Ovary (tissue), 3 donors: Measurements from ENCODE around the gene NAXD.

ENCODE experiments used
- POLR2A ChIP-seq: fragments of 450-650 bp; IDR thresholded peaks from one replicate; pipeline ENCODE4 v1.6.1; 2017; ENCODE audit warnings: antibody characterized with exemption, mild to moderate bottlenecking, moderate library complexity
- TF ChIP-seq, protein P1 (sequence below), 3 donors: fragments of 450-650 bp in 2 of 3; fragments of 200-600 bp in 1 of 3; IDR thresholded peaks; one replicate each; pipeline versions ENCODE4 v1.5.1 to v1.8.0; 2016 to 2022; ENCODE audit warnings: antibody characterized with exemption in 3 of 3, mild to moderate bottlenecking in 1 of 3
- donor health status: DM: no; HTN: no; CAD: no.

DNA sequence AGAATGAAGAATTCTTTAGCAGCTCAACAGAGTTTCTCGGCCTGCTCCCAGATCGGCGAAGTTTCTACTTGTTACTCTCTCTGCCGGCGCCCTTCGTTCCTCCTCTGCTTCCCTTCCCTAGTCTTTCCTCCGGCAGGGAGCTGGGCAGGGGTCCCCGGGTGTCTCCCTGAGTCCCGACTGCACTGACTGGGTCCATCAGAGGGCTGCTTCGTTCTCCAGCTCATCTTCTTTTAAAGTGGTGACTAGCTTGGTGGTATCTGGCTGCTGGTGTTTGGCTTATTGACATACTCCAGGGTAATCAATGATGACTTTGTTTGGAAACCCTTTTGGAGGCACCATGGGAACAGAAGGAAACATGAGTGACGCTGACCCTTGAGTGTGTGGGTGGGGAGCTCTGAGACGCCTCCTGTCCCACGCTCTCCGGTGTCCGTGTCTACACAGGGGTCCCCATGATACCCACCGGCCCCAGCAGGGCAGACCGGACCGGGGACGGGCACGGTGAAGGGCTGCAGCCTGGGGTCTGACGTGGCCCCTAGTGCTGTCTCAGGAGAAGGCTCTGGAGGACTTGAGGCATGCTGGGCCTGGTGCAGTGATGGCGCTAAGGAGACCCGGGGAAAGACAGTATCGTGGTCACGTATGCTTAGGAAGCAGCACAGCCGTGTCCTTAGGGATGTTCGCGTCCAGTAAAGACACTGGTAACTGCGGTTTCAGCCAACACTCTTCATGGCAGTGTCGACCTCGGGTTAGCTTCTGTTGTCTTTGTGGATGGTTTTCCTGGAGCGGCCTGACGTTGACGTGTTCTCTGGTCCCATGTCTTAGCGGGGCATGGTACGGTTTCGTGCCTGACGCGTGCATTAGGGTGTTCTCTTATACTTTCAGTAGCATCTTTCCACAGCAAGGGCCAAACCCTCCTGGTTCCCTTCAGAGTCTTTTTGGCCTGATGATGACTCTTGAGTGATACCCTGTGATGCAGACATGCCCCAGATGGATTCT is 23.8 kb downstream of the NAXD start:
- no peak for TF ChIP-seq POLR2A
- TF ChIP-seq, protein P1, sequence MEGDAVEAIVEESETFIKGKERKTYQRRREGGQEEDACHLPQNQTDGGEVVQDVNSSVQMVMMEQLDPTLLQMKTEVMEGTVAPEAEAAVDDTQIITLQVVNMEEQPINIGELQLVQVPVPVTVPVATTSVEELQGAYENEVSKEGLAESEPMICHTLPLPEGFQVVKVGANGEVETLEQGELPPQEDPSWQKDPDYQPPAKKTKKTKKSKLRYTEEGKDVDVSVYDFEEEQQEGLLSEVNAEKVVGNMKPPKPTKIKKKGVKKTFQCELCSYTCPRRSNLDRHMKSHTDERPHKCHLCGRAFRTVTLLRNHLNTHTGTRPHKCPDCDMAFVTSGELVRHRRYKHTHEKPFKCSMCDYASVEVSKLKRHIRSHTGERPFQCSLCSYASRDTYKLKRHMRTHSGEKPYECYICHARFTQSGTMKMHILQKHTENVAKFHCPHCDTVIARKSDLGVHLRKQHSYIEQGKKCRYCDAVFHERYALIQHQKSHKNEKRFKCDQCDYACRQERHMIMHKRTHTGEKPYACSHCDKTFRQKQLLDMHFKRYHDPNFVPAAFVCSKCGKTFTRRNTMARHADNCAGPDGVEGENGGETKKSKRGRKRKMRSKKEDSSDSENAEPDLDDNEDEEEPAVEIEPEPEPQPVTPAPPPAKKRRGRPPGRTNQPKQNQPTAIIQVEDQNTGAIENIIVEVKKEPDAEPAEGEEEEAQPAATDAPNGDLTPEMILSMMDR (IDR thresholded peaks at IDR 0.05): no peak
